GM19099 (cell line): ENCODE results near the gene INTS1.

Source experiments
- POLR2A ChIP-seq: IDR thresholded peaks from 3 replicates; pipeline ENCODE4 v1.6.1; 2011; ENCODE audit warnings: low read depth; ENCODE audit not compliant: insufficient read length; ENCODE audit errors: extremely low read depth

Gene INTS1

GRCh38 chr7:1503816-1504775 is at the start of gene INTS1:
Gene INTS1 (minus strand): TSS chr7:1504389. CDS start chr7:1503960, 429 bp downstream.
- peak; percentile 84 for TF ChIP-seq POLR2A

GRCh38 chr7:1553512-1554210 is 49.5 kb upstream of the INTS1 start:
- no peak for TF ChIP-seq POLR2A

- no peak for TF ChIP-seq POLR2A
These were observed 48.0 kb upstream of the INTS1 start for GRCh38 chr7:1552200-1552599.

GRCh38 chr7:1550846-1551155 is 46.6 kb upstream of the INTS1 start:
- no peak for TF ChIP-seq POLR2A

- TF ChIP-seq POLR2A: no peak
These were observed 46.0 kb upstream of the INTS1 start for GRCh38 chr7:1550005-1550845.

GRCh38 chr7:1549357-1550004 is 45.3 kb upstream of the INTS1 start:
- no peak for TF ChIP-seq POLR2A

GRCh38 chr7:1548944-1549343 is 44.8 kb upstream of the INTS1 start:
- TF ChIP-seq POLR2A: no peak

GRCh38 chr7:1548438-1548831 is 44.2 kb upstream of the INTS1 start:
- TF ChIP-seq POLR2A: no peak

GRCh38 chr7:1547777-1548437 is 43.7 kb upstream of the INTS1 start:
- TF ChIP-seq POLR2A: no peak

GRCh38 chr7:1546909-1547776 is 43.0 kb upstream of the INTS1 start:
- TF ChIP-seq POLR2A: no peak

GRCh38 chr7:1546274-1546908 is 42.2 kb upstream of the INTS1 start:
- TF ChIP-seq POLR2A: no peak

GRCh38 chr7:1545417-1546246 is 41.4 kb upstream of the INTS1 start:
- no peak for TF ChIP-seq POLR2A

GRCh38 chr7:1544896-1545416 is 40.8 kb upstream of the INTS1 start:
- no peak for TF ChIP-seq POLR2A
